GM13976 (cell line): ENCODE results near the gene PDE11A.

Source experiments
- DNase-seq: peaks from one replicate; pipeline ENCODE4 v3.0.0; 2012; ENCODE audit warnings: low spot score
- CTCF ChIP-seq: IDR thresholded peaks from 2 replicates; pipeline ENCODE4 v1.5.1; 2012; ENCODE audit warnings: borderline replicate concordance, mild to moderate bottlenecking; ENCODE audit not compliant: insufficient read depth; ENCODE audit errors: extremely low read depth, missing control alignments, control extremely low read depth
- in situ Hi-C: fragments of 300-500 bp; cut with MboI; formaldehyde crosslinking; loops from one replicate; pipeline ENCODE4 v1.12.0; 2022; ENCODE audit warnings: low sequenced_read_pairs, mixed read lengths, inconsistent platforms; ENCODE audit not compliant: unreplicated experiment

PDE11A gene

GRCh38 chr2:177589186-177589585, 483.4 kb downstream of the PDE11A start:
- in situ Hi-C loops = no loop called here
- TF ChIP-seq CTCF = no peak
- DNase-seq = no peak

DNA sequence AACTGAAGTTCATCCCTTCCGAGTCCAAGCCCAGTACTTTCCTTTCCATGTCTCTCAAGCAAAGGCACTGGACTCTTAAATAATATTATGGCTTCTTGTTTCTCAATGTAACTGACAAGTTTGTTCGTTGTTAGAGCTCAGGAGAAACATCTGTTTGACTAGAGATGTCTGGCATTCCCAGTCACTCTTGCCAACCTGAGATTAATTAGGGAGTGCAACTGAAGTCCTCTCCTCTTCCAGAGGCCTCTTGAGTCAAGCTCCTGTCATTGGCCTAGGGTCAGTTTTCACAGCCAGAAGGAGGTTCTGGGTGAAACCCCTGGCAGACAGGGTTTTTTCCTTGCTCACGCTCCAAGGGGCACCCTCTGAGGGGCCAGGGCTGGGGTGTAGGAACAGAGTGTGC, 483.9 kb downstream of the PDE11A start:
- in situ Hi-C loops = no loop called here
- DNase-seq = no peak
- TF ChIP-seq CTCF = no peak

GRCh38 chr2:177587371-177587770, 485.2 kb downstream of the PDE11A start:
- DNase-seq = no peak
- TF ChIP-seq CTCF = no peak
- in situ Hi-C loops = no loop called here

GRCh38 chr2:177586154-177586553, 486.4 kb downstream of the PDE11A start:
- in situ Hi-C loops = no loop called here
- no peak for TF ChIP-seq CTCF
- no peak for DNase-seq

- in situ Hi-C loops = no loop called here
- no peak for DNase-seq
- TF ChIP-seq CTCF = no peak
Measured at GRCh38 chr2:177585234-177585863, 487.2 kb downstream of the PDE11A start.

- TF ChIP-seq CTCF = no peak
- in situ Hi-C loops = no loop called here
Measured at GRCh38 chr2:177584030-177584692, 488.4 kb downstream of the PDE11A start.

More at GRCh38 chr2:177584030-177584692, 488.4 kb downstream of the PDE11A start:
- DNase-seq = no peak
